ENCODE results near the gene SMIM20. TPM values are rescaled to one million over a fixed set of nuclear protein-coding genes. Genes with fewer than 3 reads are reported as not detected.
"Not testable (repeated sequence)": the region's sequence is repeated elsewhere in the genome, so short reads cannot be mapped to it uniquely, and the experiment has no call there.

The SMIM20 gene
- total RNA-seq, 2 experiments from 2014 or later = 21.3 to 26.9 TPM

- Mint-ChIP-seq H3K27ac (no peak overlapping the region), H3K4me1 (ENCODE audit: low read depth) (no peaks in the 10 kb centered on the region)
- CTCF ChIA-PET = interaction anchor here (0.8 kb wide), 1 partner anchor 200 kb away, joined by 3 read pairs; no protein-coding TSS in a partner anchor
Measured at GRCh38 chr4:25903900-25904747, 9.9 kb upstream of the SMIM20 start.

GRCh38 chr4:25904748-25905082, 9.3 kb upstream of the SMIM20 start:
- no peak for DNase-seq
- intact Hi-C loops (cut with micrococcal nuclease) = no loop called here
- no peak overlapping the region for H3K27ac Mint-ChIP-seq
- no peak for ATAC-seq
- ChIA-PET CTCF (no interaction called here), POLR2A (no interaction called here)
- H3K36me3 Mint-ChIP-seq (ENCODE audit: low read depth) = no peaks in the 10 kb centered on the region
- no peaks in the 10 kb centered on the region for H3K27me3 Mint-ChIP-seq
- H3K4me1 Mint-ChIP-seq (ENCODE audit: low read depth) = no peaks in the 10 kb centered on the region
- no peak for TF ChIP-seq CTCF (IDR thresholded peaks at IDR 0.05)
- H3K9me3 Mint-ChIP-seq = no peaks in the 10 kb centered on the region
- H3K4me3 Mint-ChIP-seq = no peak overlapping the region

More at GRCh38 chr4:25903900-25904747, 9.9 kb upstream of the SMIM20 start:
- no peak for ATAC-seq
- DNase-seq = no peak
- intact Hi-C loops (cut with micrococcal nuclease) = no loop called here
- no peak for TF ChIP-seq CTCF (IDR thresholded peaks at IDR 0.05)
- POLR2A ChIA-PET = no interaction called here
- no peaks in the 10 kb centered on the region for H3K9me3 Mint-ChIP-seq
- H3K27me3 Mint-ChIP-seq = no peaks in the 10 kb centered on the region
- no peaks in the 10 kb centered on the region for H3K36me3 Mint-ChIP-seq (ENCODE audit: low read depth)
- H3K4me3 Mint-ChIP-seq = no peak overlapping the region

GRCh38 chr4:25905371-25905770, 8.6 kb upstream of the SMIM20 start:
- Mint-ChIP-seq H3K27me3 (no peaks in the 10 kb centered on the region), H3K4me1 (ENCODE audit: low read depth) (no peaks in the 10 kb centered on the region), H3K36me3 (ENCODE audit: low read depth) (no peaks in the 10 kb centered on the region), H3K9me3 (no peaks in the 10 kb centered on the region), H3K27ac (no peak overlapping the region), H3K4me3 (no peak overlapping the region)
- ATAC-seq (no peak), DNase-seq (no peak)
- ChIA-PET POLR2A (no interaction called here), CTCF (no interaction called here)
- TF ChIP-seq CTCF (IDR thresholded peaks at IDR 0.05) = no peak
- intact Hi-C loops (cut with micrococcal nuclease) = no loop called here

- H3K4me1 Mint-ChIP-seq (ENCODE audit: low read depth); H3K36me3 Mint-ChIP-seq (ENCODE audit: low read depth); H3K4me3 Mint-ChIP-seq; POLR2A ChIA-PET; CTCF ChIA-PET; DNase-seq; ATAC-seq; H3K9me3 Mint-ChIP-seq; intact Hi-C loops (cut with micrococcal nuclease); H3K27me3 Mint-ChIP-seq; H3K27ac Mint-ChIP-seq: not testable (repeated sequence)
Measured at GRCh38 chr4:25906113-25906512, 7.9 kb upstream of the SMIM20 start.

GRCh38 chr4:25908491-25908901, 5.5 kb upstream of the SMIM20 start:
- no peaks in the 10 kb centered on the region for H3K36me3 Mint-ChIP-seq (ENCODE audit: low read depth)
- CTCF ChIA-PET = no interaction called here

More at GRCh38 chr4:25908491-25908901, 5.5 kb upstream of the SMIM20 start:
- no peak overlapping the region for H3K27ac Mint-ChIP-seq
- intact Hi-C loops (cut with micrococcal nuclease) = no loop called here
- POLR2A ChIA-PET = interaction anchor here (0.9 kb wide), 1 partner anchor 15 kb away, joined by 4 read pairs; no protein-coding TSS in a partner anchor
- H3K4me3 Mint-ChIP-seq = no peak overlapping the region
- DNase-seq = no peak
- no peak for ATAC-seq
- H3K9me3 Mint-ChIP-seq = no peaks in the 10 kb centered on the region
- no peak for TF ChIP-seq CTCF (IDR thresholded peaks at IDR 0.05)
- peaks cover 7% of the 10 kb centered on the region for H3K4me1 Mint-ChIP-seq (ENCODE audit: low read depth)
- no peaks in the 10 kb centered on the region for H3K27me3 Mint-ChIP-seq

Data from activated CD8-positive, alpha-beta T cell treated with anti-CD3 and anti-CD28 coated beads for 36 hours (primary cell).